T-helper 1 cell treated with Interleukin-12 subunit alpha and Interleukin-12 subunit beta and Interleukin-4 antibody, amounts not matched to agents 30 μg/mL and 1 μg/mL, for 36 hours (primary cell): ENCODE measurements around the gene SLC6A19.

Source experiments
- H3K27ac Mint-ChIP-seq: one replicate; pipeline ENCODE4 v1.8.0; 2021; ENCODE audit warnings: mild to moderate bottlenecking, mixed read lengths
- H3K27me3 Mint-ChIP-seq: one replicate; pipeline ENCODE4 v1.8.0; 2021; ENCODE audit warnings: low read depth, mixed read lengths
- H3K36me3 Mint-ChIP-seq: one replicate; pipeline ENCODE4 v1.8.0; 2021; ENCODE audit warnings: low read depth, mixed read lengths
- H3K4me1 Mint-ChIP-seq: one replicate; pipeline ENCODE4 v1.8.0; 2021; ENCODE audit warnings: low read depth, mixed read lengths
- H3K4me3 Mint-ChIP-seq: one replicate; pipeline ENCODE4 v1.8.0; 2021; ENCODE audit warnings: mild to moderate bottlenecking, moderate library complexity, mixed read lengths
- H3K9me3 Mint-ChIP-seq: one replicate; pipeline ENCODE4 v1.8.0; 2021; ENCODE audit warnings: mixed read lengths

SLC6A19 gene

GRCh38 chr5:1182360-1182632 is 19.1 kb upstream of the SLC6A19 start:
- H3K9me3 Mint-ChIP-seq = no peaks in the 10 kb centered on the region

GRCh38 chr5:1182633-1183423 is 18.6 kb upstream of the SLC6A19 start:
- no peak overlapping the region for H3K27ac Mint-ChIP-seq
- H3K4me3 Mint-ChIP-seq = no peak overlapping the region
- H3K4me1 Mint-ChIP-seq = no peaks in the 10 kb centered on the region
- H3K9me3 Mint-ChIP-seq = no peaks in the 10 kb centered on the region
- no peaks in the 10 kb centered on the region for H3K36me3 Mint-ChIP-seq
- H3K27me3 Mint-ChIP-seq = no peaks in the 10 kb centered on the region

More at GRCh38 chr5:1182360-1182632, 19.1 kb upstream of the SLC6A19 start:
- no peak overlapping the region for H3K4me3 Mint-ChIP-seq
- H3K4me1 Mint-ChIP-seq = no peaks in the 10 kb centered on the region
- H3K36me3 Mint-ChIP-seq = no peaks in the 10 kb centered on the region
- no peak overlapping the region for H3K27ac Mint-ChIP-seq
- no peaks in the 10 kb centered on the region for H3K27me3 Mint-ChIP-seq

- Mint-ChIP-seq H3K27ac (no peak overlapping the region), H3K4me3 (no peak overlapping the region), H3K4me1 (no peaks in the 10 kb centered on the region), H3K27me3 (no peaks in the 10 kb centered on the region), H3K36me3 (no peaks in the 10 kb centered on the region), H3K9me3 (no peaks in the 10 kb centered on the region)
Measured at GRCh38 chr5:1183424-1184162, 17.8 kb upstream of the SLC6A19 start.

- no peaks in the 10 kb centered on the region for H3K9me3 Mint-ChIP-seq
- no peaks in the 10 kb centered on the region for H3K36me3 Mint-ChIP-seq
- no peak overlapping the region for H3K4me3 Mint-ChIP-seq
- no peaks in the 10 kb centered on the region for H3K27me3 Mint-ChIP-seq
- no peaks in the 10 kb centered on the region for H3K4me1 Mint-ChIP-seq
- H3K27ac Mint-ChIP-seq = no peak overlapping the region
Measured at GRCh38 chr5:1184163-1184470, 17.3 kb upstream of the SLC6A19 start.

GRCh38 chr5:1184481-1184880 is 16.9 kb upstream of the SLC6A19 start:
- Mint-ChIP-seq H3K4me1 (no peaks in the 10 kb centered on the region), H3K27me3 (no peaks in the 10 kb centered on the region), H3K36me3 (no peaks in the 10 kb centered on the region), H3K9me3 (no peaks in the 10 kb centered on the region), H3K4me3 (no peak overlapping the region), H3K27ac (no peak overlapping the region)

- H3K27me3 Mint-ChIP-seq = peaks cover 2% of the 10 kb centered on the region
- no peaks in the 10 kb centered on the region for H3K4me1 Mint-ChIP-seq
- H3K9me3 Mint-ChIP-seq = no peaks in the 10 kb centered on the region
- no peaks in the 10 kb centered on the region for H3K36me3 Mint-ChIP-seq
- no peak overlapping the region for H3K4me3 Mint-ChIP-seq
- H3K27ac Mint-ChIP-seq = no peak overlapping the region
Measured at GRCh38 chr5:1185038-1185627, 16.3 kb upstream of the SLC6A19 start.

- Mint-ChIP-seq H3K27me3 (peaks cover 8% of the 10 kb centered on the region), H3K4me3 (no peak overlapping the region), H3K4me1 (no peaks in the 10 kb centered on the region), H3K9me3 (no peaks in the 10 kb centered on the region), H3K36me3 (no peaks in the 10 kb centered on the region), H3K27ac (no peak overlapping the region)
Measured at GRCh38 chr5:1185629-1186350, 15.6 kb upstream of the SLC6A19 start.

- no peak overlapping the region for H3K27ac Mint-ChIP-seq
- H3K4me3 Mint-ChIP-seq = no peak overlapping the region
- H3K36me3 Mint-ChIP-seq = no peaks in the 10 kb centered on the region
- no peaks in the 10 kb centered on the region for H3K9me3 Mint-ChIP-seq
- no peaks in the 10 kb centered on the region for H3K4me1 Mint-ChIP-seq
- peaks cover 11% of the 10 kb centered on the region for H3K27me3 Mint-ChIP-seq
Measured at GRCh38 chr5:1186351-1187233, 14.8 kb upstream of the SLC6A19 start.

- Mint-ChIP-seq H3K36me3 (no peaks in the 10 kb centered on the region), H3K4me1 (no peaks in the 10 kb centered on the region), H3K27ac (no peak overlapping the region), H3K27me3 (peaks cover 15% of the 10 kb centered on the region), H3K9me3 (no peaks in the 10 kb centered on the region), H3K4me3 (no peak overlapping the region)
Measured at GRCh38 chr5:1187234-1187949, 14.0 kb upstream of the SLC6A19 start.

GRCh38 chr5:1187950-1188334 is 13.5 kb upstream of the SLC6A19 start:
- no peaks in the 10 kb centered on the region for H3K36me3 Mint-ChIP-seq
- H3K4me1 Mint-ChIP-seq = no peaks in the 10 kb centered on the region
- H3K9me3 Mint-ChIP-seq = no peaks in the 10 kb centered on the region
- no peak overlapping the region for H3K27ac Mint-ChIP-seq
- no peak overlapping the region for H3K4me3 Mint-ChIP-seq
- peaks cover 17% of the 10 kb centered on the region for H3K27me3 Mint-ChIP-seq

GRCh38 chr5:1188464-1188863 is 12.9 kb upstream of the SLC6A19 start:
- H3K4me1 Mint-ChIP-seq = no peaks in the 10 kb centered on the region
- H3K4me3 Mint-ChIP-seq = no peak overlapping the region
- no peaks in the 10 kb centered on the region for H3K36me3 Mint-ChIP-seq
- H3K27me3 Mint-ChIP-seq = peaks cover 18% of the 10 kb centered on the region
- no peak overlapping the region for H3K27ac Mint-ChIP-seq
- no peaks in the 10 kb centered on the region for H3K9me3 Mint-ChIP-seq

GRCh38 chr5:1189269-1189668 is 12.1 kb upstream of the SLC6A19 start:
- H3K4me1 Mint-ChIP-seq = no peaks in the 10 kb centered on the region
- H3K27ac Mint-ChIP-seq = no peak overlapping the region
- H3K9me3 Mint-ChIP-seq = no peaks in the 10 kb centered on the region
- H3K27me3 Mint-ChIP-seq = peaks cover 18% of the 10 kb centered on the region
- no peaks in the 10 kb centered on the region for H3K36me3 Mint-ChIP-seq
- no peak overlapping the region for H3K4me3 Mint-ChIP-seq

- Mint-ChIP-seq H3K36me3 (no peaks in the 10 kb centered on the region), H3K27me3 (peaks cover 18% of the 10 kb centered on the region), H3K4me3 (no peak overlapping the region), H3K4me1 (no peaks in the 10 kb centered on the region), H3K9me3 (no peaks in the 10 kb centered on the region), H3K27ac (no peak overlapping the region)
Measured at GRCh38 chr5:1190278-1190677, 11.1 kb upstream of the SLC6A19 start.
